Measurements from ENCODE around the gene CEBPA. TPM values are rescaled to one million over a fixed set of nuclear protein-coding genes. Genes with fewer than 3 reads are reported as not detected.

CEBPA gene
- total RNA-seq, 1 donor from 2014 or later = 8.5 TPM

DNA sequence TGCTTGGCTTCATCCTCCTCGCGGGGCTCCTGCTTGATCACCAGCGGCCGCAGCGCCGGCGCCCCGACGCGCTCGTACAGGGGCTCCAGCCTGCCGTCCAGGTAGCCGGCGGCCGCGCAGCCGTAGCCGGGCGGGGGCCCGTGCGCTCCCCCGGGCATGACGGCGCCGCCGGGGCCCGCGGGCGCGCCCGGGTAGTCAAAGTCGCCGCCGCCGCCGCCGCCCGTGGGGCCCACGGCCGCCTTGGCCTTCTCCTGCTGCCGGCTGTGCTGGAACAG is 497 bp downstream of the CEBPA start:
- Mint-ChIP-seq H3K27me3 (ENCODE audit: low read depth) (peaks cover 25% of the 10 kb centered on the region), H3K9me3 (no peaks in the 10 kb centered on the region)
- DNase-seq (ENCODE audit: low spot score in 2 of 2, unreplicated experiment in 2 of 2) = no peak

DNA sequence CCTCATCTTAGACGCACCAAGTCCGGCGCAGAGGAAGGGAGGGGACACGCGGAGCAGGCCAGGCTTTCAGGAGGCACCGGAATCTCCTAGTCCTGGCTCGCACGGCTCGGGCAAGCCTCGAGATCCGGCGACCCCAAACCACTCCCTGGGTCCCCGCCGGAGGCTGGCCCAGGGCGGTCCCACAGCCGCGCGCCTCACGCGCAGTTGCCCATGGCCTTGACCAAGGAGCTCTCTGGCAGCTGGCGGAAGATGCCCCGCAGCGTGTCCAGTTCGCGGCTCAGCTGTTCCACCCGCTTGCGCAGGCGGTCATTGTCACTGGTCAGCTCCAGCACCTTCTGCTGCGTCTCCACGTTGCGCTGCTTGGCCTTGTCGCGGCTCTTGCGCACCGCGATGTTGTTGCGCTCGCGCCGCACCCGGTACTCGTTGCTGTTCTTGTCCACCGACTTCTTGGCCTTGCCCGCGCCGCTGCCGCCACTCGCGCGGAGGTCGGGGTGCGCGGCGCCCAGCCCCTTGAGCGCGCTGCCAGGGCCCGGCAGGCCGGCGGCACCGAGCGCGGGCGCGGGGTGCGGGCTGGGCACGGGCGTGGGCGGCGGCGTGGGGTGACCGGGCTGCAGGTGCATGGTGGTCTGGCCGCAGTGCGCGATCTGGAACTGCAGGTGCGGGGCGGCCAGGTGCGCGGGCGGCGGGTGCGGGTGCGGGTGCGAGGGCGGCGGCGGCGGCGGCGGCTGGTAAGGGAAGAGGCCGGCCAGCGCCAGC is 1.0 kb downstream of the CEBPA start:
- peak in 1 of 2 experiments; percentile 48 for DNase-seq (ENCODE audit: low spot score in 2 of 2, unreplicated experiment in 2 of 2)
- H3K4me3 Mint-ChIP-seq = peak overlapping the region; percentile 69
- H3K4me1 Mint-ChIP-seq = peaks cover 57% of the 10 kb centered on the region
- H3K9me3 Mint-ChIP-seq = no peaks in the 10 kb centered on the region
- TF ChIP-seq, protein P1, sequence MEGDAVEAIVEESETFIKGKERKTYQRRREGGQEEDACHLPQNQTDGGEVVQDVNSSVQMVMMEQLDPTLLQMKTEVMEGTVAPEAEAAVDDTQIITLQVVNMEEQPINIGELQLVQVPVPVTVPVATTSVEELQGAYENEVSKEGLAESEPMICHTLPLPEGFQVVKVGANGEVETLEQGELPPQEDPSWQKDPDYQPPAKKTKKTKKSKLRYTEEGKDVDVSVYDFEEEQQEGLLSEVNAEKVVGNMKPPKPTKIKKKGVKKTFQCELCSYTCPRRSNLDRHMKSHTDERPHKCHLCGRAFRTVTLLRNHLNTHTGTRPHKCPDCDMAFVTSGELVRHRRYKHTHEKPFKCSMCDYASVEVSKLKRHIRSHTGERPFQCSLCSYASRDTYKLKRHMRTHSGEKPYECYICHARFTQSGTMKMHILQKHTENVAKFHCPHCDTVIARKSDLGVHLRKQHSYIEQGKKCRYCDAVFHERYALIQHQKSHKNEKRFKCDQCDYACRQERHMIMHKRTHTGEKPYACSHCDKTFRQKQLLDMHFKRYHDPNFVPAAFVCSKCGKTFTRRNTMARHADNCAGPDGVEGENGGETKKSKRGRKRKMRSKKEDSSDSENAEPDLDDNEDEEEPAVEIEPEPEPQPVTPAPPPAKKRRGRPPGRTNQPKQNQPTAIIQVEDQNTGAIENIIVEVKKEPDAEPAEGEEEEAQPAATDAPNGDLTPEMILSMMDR (IDR thresholded peaks at IDR 0.05; ENCODE audit: unreplicated experiment) = no peak
- H3K27me3 Mint-ChIP-seq (ENCODE audit: low read depth) = peaks cover 25% of the 10 kb centered on the region
- no peak overlapping the region for H3K27ac Mint-ChIP-seq
- no peaks in the 10 kb centered on the region for H3K36me3 Mint-ChIP-seq

More for the DNA sequence above, 497 bp downstream of the CEBPA start:
- Mint-ChIP-seq H3K27ac (no peak overlapping the region), H3K36me3 (no peaks in the 10 kb centered on the region), H3K4me3 (peak overlapping the region; percentile 40), H3K4me1 (peaks cover 55% of the 10 kb centered on the region)
- TF ChIP-seq, protein P1 (IDR thresholded peaks at IDR 0.05; ENCODE audit: unreplicated experiment) = no peak

DNA sequence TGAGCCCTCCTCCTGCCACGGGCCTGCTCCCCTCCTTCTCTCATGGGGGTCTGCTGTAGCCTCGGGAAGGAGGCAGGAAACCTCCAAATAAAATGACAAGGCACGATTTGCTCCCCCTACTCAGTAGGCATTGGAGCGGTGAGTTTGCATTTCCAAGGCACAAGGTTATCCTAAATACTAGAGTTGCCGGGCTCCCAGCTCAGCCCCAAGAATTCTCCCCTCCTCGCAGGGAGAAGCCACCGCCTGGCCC is 1.5 kb downstream of the CEBPA start:
- H3K27me3 Mint-ChIP-seq (ENCODE audit: low read depth) = peaks cover 25% of the 10 kb centered on the region

DNA sequence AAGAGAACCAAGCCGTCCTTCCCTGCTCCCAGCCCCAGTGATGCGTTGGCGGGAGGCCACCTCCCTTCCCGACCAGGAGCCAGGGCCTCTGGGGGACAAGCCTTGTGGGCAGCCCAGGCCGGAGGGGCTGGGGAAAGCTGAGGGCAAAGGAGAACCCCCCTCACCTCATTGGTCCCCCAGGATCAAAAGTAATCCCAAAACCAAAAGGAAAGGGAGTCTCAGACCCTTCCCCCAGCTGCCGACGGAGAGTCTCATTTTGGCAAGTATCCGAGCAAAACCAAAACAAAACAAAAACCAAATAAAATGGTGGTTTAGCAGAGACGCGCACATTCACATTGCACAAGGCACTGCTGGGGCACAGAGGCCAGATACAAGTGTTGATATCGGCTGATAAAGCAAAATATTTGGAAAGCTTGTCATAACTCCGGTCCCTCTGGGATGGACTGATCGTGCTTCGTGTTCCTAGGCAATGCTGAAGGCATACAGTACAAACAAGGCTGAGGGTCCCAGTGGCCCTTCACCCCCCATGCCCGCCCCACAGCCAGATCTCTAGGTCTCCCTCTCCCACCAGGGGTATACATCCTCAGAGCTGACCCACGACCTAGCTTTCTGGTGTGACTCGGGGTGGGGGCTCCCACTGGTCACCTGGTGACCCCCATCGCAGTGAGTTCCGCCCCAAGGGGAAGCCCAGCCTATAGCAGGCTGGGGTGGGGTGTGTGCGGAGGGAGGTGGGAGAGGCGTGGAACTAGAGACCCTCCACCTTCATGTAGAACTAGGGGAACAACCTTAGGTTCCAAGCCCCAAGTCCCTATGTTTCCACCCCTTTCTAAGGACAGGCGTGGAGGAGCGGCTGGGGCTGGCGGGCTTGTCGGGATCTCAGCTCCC is 2.1 kb downstream of the CEBPA start:
- DNase-seq (ENCODE audit: low spot score in 2 of 2, unreplicated experiment in 2 of 2) = peak in 1 of 2 experiments; percentile 36
- TF ChIP-seq, protein P1 (IDR thresholded peaks at IDR 0.05; ENCODE audit: unreplicated experiment) = no peak
- Mint-ChIP-seq H3K27me3 (ENCODE audit: low read depth) (peaks cover 25% of the 10 kb centered on the region), H3K9me3 (no peaks in the 10 kb centered on the region), H3K4me1 (peaks cover 57% of the 10 kb centered on the region), H3K27ac (peak overlapping the region; percentile 53), H3K4me3 (peak overlapping the region; percentile 69), H3K36me3 (no peaks in the 10 kb centered on the region)

More for the DNA sequence above, 1.5 kb downstream of the CEBPA start:
- H3K4me1 Mint-ChIP-seq = peaks cover 59% of the 10 kb centered on the region
- TF ChIP-seq, protein P1 (IDR thresholded peaks at IDR 0.05; ENCODE audit: unreplicated experiment) = no peak
- no peak overlapping the region for H3K27ac Mint-ChIP-seq
- peak overlapping the region; percentile 69 for H3K4me3 Mint-ChIP-seq
- no peaks in the 10 kb centered on the region for H3K9me3 Mint-ChIP-seq
- no peaks in the 10 kb centered on the region for H3K36me3 Mint-ChIP-seq
- peak in 1 of 2 experiments; percentile 46 for DNase-seq (ENCODE audit: low spot score in 2 of 2, unreplicated experiment in 2 of 2)

DNA sequence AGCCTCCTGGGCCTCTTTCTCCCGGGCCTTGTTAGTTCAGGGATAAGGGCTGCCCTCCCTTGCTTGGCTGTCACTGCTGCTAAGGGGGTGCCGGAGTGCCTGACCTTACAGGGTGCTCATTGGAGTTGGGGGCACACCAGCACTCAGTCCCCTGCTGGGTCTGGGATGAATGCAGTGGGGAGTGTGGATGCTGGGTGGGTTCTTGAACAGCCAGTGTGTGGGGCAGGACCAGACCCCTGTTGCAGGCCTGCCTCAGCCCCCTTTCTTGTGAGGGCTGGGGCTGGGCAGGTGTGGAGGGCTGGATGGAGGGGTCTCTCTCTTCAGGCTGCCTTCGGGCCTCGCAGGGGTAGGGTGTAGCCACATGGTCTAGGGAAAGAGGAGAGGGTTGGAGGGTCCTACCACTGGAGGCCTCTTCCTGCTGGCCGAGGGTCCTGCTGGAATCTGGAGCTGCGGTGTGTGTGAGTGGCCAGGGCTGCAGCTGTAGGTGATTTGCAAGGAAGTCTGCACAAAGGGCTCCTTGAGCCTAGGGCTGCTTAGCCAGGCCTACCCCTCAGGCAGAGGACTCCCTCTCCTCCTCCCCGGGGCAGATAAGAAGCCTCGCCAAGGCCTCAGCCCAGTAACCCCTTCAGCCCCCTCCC is 3.2 kb downstream of the CEBPA start:
- Mint-ChIP-seq H3K27me3 (ENCODE audit: low read depth) (peaks cover 25% of the 10 kb centered on the region), H3K9me3 (no peaks in the 10 kb centered on the region), H3K4me3 (peak overlapping the region; percentile 31), H3K36me3 (no peaks in the 10 kb centered on the region), H3K27ac (peak overlapping the region; percentile 71), H3K4me1 (peaks cover 49% of the 10 kb centered on the region)
- DNase-seq (ENCODE audit: low spot score in 2 of 2, unreplicated experiment in 2 of 2) = peak in 1 of 2 experiments; percentile 38
- TF ChIP-seq, protein P1 (IDR thresholded peaks at IDR 0.05; ENCODE audit: unreplicated experiment) = no peak
